Occipital lobe (tissue), 2 donors: ENCODE results near the gene KCMF1. TPM values are rescaled to one million over a fixed set of nuclear protein-coding genes. Genes with fewer than 3 reads are reported as not detected.

ENCODE experiments used
- DNase-seq: peaks from one replicate; lab custom pipeline; 2025; lab: John Stamatoyannopoulos, UW
- total RNA-seq: library from RNA; depleted of rRNA; stranded (reverse); fragments of >200 nt; gene quantifications from one replicate; pipeline ENCODE4 v1.2.3, GENCODE V29; 2014

The KCMF1 gene
- total RNA-seq, 1 donor from 2014 or later = 48.8 TPM

DNA sequence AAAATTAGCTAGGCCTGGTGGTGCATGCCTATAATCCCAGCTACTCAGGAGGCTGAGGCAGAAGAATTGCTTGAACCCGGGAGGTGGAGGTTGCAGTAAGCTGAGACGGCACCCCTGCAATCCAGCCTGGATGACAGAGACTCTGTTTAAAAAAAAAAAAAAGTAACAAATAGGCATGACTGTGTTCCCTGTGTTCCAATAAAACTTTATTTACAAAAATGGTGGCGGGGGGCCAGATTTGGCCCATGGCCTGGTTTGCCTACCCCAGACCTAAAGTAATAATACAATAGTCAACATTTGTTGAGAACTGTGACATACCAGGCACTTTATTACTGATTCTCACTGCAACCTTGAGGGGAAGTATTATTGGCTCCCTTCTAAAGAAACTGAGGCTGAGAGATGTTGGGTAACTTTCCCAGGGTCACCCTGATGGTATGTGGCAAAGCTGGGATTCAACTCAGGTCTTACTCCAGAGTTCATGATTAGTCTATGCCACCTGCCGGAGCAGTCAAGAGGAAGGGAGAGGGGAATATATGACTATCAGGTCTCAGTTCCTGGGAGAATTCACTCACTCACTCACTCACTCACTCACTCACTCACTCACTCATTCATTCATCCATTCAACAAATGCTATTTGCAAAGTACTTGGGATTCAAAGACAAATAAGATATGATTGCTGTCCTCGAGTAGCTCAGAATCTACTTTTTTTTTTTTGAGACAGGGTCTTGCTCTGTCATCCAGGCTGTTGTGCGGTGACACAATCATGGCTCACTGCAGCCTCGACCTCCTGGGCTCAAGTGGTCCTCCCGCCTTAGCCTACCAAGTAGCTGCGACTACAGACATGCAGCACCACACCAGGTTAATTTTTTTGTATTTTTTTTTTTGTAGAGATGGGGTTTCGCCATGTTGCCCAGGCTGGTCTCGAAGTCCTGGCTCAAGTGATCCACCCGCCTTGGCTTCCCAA is 14.3 kb upstream of the KCMF1 start:
- DNase-seq = no peak

DNA sequence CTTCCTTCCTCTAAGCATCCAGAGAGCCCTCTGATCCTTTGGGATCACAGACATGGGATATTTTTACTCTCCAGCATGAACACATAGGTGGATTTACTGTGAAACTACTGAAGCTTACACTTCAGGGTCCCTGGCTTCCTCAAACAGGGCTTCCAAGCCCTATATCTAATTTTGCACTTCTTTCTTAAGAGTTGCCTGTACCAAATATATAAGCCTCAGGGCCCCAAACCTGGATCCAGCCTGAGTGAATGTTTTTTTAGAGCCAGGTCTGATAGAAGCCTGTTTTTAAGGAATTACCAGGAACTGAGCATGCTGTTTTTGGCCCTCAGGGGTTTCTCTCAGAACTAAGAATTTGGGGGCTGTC is 13.2 kb upstream of the KCMF1 start:
- no peak for DNase-seq

GRCh38 chr2:84958135-84959059 is 12.6 kb upstream of the KCMF1 start:
- DNase-seq = no peak

DNA sequence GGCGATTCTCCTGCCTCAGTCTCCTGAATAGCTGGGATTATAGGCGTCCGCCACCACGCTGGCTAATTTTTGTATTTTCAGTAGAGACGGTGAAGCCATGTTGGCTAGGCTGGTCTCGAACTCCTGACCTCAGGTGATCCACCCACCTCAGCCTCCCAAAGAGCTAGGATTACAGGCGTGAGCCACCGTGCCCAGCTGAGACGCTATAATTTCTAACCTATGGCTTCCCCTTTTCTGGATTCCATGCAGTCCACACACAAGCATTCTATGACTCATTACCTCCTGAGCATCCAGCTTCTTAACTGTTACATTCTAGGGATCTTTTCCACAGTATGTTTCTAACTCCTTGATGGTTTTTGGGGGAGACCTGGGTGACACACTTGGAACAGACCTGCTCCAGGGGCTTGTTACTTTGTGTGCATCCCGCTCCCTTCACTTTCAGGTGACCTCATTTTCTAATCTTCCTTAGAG is 11.8 kb upstream of the KCMF1 start:
- DNase-seq = no peak

DNA sequence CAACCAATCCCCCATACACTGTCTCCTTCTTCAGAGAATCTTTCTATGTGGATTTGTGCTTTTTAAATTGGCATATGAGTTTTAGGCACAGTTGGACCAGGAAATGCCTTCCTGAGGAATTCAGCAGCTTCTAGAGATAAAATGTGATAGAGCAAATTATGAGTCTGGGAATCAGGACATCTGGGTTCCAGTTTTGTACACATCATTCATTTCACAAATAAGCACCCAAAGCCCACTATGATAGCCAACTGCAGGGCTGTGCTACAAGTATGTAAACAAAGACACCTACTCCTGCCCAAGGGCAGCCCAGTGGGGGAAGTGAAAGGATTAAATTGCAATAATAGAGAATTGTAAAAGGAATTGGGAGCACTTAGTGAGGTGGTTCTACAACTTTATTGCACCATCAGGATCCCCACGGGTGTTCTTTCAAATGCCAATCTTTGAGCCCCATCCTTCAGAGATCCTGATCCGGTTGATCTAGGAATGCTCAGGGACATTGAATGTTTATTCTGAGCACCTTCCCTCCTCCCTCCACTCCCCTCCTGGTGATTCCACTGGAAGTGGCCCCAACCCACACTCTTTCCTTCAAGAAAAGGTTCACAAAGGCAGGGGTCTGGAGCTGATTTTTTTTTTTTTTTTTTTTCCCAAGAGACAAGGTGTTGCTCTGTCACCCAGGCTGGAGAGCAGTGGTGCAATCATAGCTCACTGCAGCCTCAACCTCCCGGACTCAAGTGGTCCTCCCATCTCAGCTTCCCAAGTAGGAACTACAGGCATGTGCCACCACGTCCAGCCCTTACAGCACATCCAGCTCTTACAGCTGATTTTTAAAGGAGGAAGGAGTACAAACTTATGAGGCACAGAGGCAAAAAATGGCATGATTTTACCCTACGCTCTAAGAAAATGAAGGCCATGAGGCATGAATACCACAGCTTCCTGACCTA is 11.1 kb upstream of the KCMF1 start:
- no peak for DNase-seq

DNA sequence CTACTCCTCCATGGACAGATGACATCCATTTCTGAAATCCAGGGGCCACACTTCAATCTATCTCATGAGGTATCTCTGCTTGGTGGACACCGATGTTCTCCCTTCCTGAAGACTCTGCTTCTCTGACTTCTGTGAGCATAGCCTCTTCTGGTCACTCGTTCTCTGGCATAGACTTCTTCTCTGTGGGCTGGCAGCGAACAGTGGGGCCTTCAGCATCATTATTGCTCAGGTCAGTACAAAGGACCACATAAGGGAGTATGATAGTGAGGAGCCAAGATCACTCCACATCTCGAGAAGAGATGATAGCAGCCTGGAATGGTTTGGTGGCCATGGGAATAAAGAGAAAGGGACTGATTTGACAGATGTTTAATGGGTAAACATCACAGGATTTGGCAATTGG is 8.0 kb upstream of the KCMF1 start:
- no peak for DNase-seq

DNA sequence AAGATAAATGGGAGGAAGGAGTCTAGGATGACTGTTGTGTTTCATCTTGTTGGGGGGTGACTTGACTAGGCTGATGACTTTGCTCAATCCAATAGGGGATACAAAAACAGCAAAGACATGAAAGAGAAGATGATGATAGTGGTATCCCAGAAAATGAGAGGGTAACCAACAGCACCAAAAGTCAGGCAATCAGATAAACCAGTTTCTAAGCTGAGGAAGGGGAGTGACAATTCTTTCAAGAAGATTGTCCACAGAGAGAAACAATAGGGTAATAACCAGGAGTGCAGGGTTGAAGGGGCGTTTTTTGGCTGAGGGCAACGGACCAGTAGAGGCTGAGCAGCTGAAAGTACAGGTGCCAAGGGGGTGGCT is 7.7 kb upstream of the KCMF1 start:
- no peak for DNase-seq

DNA sequence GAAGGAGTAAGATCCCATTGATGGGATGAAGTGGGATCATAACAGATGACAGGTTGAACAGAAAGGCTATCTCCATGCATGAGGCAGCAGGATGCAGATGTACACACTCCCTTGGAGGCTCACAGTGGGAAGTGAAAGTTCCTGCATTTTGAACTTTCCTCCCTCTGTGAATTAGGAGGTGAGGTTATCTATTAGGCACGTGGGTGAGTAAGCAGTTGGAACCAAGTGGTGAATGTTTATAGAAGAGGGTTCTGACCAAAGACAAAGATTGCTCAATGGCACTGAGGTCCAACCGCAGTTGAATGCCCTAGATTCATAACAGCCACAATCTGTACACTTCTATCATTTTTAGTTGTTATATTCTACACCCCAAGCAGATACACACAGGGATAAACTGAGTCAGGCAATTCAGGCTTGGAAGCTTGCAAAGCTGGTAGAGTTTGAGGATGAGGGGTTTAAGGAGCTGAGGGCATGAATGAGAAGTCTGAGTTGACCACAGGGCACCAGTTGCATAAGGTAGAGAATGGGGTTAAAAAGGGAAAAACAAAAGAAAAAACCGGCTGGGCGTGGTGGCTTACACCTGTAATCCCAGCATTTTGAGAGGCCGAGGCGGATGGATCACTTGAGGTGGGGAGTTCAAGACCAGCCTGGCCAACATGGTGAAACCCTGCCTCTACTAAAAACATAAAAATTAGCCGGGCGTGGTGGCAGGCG is 7.1 kb upstream of the KCMF1 start:
- no peak for DNase-seq

DNA sequence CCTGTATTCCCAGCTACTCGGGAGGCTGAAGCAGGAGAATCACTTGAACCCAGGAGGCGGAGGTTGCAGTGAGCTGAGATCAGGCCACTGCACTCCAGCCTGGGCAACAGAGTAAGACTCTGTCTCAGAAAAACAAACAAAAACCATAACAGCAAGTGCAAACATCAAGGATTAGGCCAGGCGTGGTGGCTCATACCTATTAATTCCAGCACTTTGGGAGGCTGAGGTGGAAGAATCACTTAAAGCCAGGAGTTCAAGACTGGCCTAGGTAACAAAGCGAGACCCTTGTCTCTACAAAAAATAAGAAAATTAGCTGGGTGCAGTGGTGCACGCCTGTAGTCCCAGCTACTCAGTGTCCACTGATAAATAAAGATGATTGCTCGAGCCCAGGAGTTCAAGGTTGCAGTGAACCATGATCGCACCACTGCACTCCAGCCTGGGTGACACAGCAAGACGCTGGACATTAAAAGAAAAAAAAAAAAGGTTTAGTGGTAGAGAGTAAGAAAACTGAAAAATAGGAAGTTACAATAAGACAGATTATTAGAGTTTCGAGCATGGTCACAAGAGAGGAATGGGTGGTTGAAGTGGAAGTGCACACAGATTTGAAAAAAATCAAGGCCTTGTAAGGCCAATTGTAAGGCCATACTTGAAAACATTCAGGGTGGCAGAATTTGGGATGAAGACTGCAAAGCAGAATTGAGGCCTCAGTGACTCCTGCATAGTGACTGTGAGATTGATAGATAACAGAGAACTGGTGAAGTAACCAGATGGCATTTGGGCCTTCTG is 6.4 kb upstream of the KCMF1 start:
- DNase-seq = no peak

GRCh38 chr2:84965192-84965516 is 5.8 kb upstream of the KCMF1 start:
- no peak for DNase-seq

- DNase-seq = no peak
Observed at GRCh38 chr2:84965827-84966226, 5.1 kb upstream of the KCMF1 start.

GRCh38 chr2:84966731-84967130 is 4.2 kb upstream of the KCMF1 start:
- no peak for DNase-seq

GRCh38 chr2:84969511-84970209 is 1.3 kb upstream of the KCMF1 start:
- no peak for DNase-seq

DNA sequence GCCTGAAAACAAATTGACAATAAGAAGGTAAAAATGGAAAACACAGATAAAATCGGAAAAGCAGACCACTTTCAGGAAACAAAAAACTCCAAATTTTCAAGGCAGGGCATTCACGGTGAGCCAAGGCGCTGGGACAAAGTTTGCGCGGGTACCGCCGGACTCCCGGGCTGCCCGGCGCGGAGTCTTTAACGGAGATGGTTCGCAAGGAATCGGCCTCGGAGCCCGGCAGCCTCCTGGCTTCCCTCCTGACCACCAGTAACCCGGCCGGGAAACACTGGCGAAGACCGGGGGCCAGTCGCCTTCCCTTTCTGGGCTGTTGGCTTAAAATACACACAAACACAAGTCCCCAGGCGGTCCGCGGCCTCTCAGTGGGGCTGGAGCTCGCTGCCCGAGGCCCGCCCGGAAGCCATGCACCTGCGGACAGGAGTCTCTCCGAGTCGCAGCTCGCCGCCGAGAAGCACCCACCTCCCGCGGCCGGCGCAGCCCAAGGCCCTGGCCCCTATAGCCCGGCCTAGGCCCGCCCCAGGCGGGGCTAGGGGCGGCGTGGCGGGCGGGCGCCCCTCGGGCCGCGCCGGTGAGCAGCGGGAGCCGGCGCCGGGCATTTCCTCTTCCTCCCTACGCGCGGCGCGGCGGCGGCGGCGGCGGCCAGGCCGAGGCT is 622 bp upstream of the KCMF1 start:
- DNase-seq = no peak

DNA sequence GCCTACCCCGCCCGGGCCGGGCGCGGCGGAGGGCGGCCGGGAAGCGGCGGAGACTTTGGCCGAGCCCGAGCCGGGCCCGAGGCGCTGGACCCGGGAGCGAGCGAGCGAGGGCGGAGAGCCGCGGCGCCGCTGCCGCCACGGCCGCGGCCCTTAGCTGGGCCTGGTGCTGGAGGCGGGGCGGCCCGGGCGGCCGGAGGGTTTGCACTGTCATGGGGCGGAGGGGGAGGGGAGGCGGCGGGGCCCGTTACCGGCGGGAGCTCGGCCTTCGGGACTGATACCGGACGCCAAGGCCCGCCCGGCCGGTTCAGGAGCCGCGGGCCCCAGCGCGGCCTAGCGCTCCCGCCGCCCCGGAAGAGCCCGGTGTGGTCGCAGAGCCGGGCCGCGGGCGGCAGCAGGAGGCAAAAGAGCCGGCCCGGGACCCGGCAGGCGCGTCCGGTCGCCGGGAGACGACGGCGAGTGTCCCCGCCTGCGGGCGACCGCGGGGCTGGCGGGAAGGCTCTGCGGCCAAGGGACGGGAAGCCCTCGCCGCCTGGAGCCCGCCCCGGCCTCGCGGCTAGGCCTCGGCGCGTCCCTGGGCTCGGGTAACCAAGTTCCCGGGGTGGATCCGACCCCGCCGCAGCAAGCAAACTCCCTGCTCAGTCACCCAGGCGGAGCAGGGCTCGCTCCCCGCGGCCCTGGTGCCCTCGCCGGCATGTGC is 697 bp downstream of the KCMF1 start:
- peak; percentile 6 for DNase-seq

GRCh38 chr2:84972207-84972783 is 1.3 kb downstream of the KCMF1 start:
- no peak for DNase-seq

DNA sequence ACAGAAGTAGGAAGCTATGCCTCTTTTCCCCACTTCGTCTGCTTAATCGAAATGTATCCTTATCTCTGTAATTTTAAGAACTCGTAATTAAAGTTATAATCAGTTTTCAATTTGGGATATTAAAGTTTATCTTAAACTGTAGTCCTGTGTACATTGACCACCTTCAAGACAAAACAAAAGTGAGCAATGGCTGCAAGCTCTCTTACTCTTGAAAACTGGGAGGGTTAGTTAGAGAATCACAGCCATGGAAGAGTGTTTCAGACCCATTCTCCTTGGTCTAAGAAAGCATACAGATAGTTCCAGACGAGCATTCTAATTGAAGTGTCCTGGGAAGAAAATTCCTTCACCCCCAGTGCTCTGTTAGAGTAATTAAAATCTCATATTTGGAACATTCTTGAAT is 2.0 kb downstream of the KCMF1 start:
- DNase-seq = no peak
